Chondrocyte (in vitro differentiated cells): ENCODE measurements around the gene POLD4. TPM values are rescaled to one million over a fixed set of nuclear protein-coding genes. Genes with fewer than 3 reads are reported as not detected.

ENCODE experiments used
- DNase-seq: peaks from one replicate; pipeline ENCODE4 v3.0.0; 2021; ENCODE audit warnings: mixed read lengths, low spot score
- H3K27ac Mint-ChIP-seq: one replicate; pipeline ENCODE4 v1.8.0; 2021; ENCODE audit warnings: mild to moderate bottlenecking, moderate library complexity, mixed read lengths; ENCODE audit not compliant: unreplicated experiment
- H3K27me3 Mint-ChIP-seq: 2 replicates; pipeline ENCODE4 v1.8.0; 2021; ENCODE audit warnings: low read depth, mixed read lengths
- H3K36me3 Mint-ChIP-seq: 2 replicates; pipeline ENCODE4 v1.8.0; 2021; ENCODE audit warnings: low read depth, mixed read lengths
- H3K4me1 Mint-ChIP-seq: 2 replicates; pipeline ENCODE4 v1.8.0; 2021; ENCODE audit warnings: low read depth, mild to moderate bottlenecking, mixed read lengths
- H3K4me3 Mint-ChIP-seq: one replicate; pipeline ENCODE4 v1.8.0; 2021; ENCODE audit warnings: mild to moderate bottlenecking, moderate library complexity, mixed read lengths; ENCODE audit not compliant: unreplicated experiment
- H3K9me3 Mint-ChIP-seq: 2 replicates; pipeline ENCODE4 v1.8.0; 2021; ENCODE audit warnings: low read depth, mixed read lengths
- total RNA-seq: library from RNA; stranded (reverse); gene quantifications from 3 replicates; pipeline ENCODE4 v1.2.1, GENCODE V29; 2021
- TF ChIP-seq, protein P1 (sequence below): fragments of 200-600 bp; sonication (generic); IDR thresholded peaks from 2 replicates; pipeline ENCODE4 v1.5.0; 2021; ENCODE audit warnings: antibody characterized with exemption, mild to moderate bottlenecking, moderate library complexity

POLD4 gene
- total RNA-seq, 1 donor from 2014 or later = 67.7 TPM

DNA sequence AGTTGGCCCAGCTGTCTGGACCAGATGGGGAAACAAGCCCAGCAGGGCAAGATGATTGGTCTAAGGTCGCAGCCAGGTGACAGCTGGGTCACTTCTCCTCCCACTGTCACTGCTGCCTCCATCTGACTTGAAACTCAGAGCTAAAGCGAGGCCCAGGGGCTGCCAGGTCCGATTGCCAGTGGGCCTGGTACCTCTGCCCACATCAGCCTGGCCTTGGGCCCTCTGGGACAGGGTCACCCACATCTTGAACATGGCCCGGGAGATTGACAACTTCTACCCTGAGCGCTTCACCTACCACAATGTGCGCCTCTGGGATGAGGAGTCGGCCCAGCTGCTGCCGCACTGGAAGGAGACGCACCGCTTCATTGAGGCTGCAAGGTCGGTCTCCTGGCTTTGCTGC is 44.2 kb downstream of the POLD4 start:
- peaks cover 11% of the 10 kb centered on the region for H3K4me1 Mint-ChIP-seq
- H3K27ac Mint-ChIP-seq = no peak overlapping the region
- TF ChIP-seq, protein P1, sequence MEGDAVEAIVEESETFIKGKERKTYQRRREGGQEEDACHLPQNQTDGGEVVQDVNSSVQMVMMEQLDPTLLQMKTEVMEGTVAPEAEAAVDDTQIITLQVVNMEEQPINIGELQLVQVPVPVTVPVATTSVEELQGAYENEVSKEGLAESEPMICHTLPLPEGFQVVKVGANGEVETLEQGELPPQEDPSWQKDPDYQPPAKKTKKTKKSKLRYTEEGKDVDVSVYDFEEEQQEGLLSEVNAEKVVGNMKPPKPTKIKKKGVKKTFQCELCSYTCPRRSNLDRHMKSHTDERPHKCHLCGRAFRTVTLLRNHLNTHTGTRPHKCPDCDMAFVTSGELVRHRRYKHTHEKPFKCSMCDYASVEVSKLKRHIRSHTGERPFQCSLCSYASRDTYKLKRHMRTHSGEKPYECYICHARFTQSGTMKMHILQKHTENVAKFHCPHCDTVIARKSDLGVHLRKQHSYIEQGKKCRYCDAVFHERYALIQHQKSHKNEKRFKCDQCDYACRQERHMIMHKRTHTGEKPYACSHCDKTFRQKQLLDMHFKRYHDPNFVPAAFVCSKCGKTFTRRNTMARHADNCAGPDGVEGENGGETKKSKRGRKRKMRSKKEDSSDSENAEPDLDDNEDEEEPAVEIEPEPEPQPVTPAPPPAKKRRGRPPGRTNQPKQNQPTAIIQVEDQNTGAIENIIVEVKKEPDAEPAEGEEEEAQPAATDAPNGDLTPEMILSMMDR = no peak
- no peaks in the 10 kb centered on the region for H3K27me3 Mint-ChIP-seq
- H3K4me3 Mint-ChIP-seq = no peak overlapping the region
- peaks cover 4% of the 10 kb centered on the region for H3K36me3 Mint-ChIP-seq
- peak; percentile 75 for DNase-seq
- H3K9me3 Mint-ChIP-seq = no peaks in the 10 kb centered on the region

DNA sequence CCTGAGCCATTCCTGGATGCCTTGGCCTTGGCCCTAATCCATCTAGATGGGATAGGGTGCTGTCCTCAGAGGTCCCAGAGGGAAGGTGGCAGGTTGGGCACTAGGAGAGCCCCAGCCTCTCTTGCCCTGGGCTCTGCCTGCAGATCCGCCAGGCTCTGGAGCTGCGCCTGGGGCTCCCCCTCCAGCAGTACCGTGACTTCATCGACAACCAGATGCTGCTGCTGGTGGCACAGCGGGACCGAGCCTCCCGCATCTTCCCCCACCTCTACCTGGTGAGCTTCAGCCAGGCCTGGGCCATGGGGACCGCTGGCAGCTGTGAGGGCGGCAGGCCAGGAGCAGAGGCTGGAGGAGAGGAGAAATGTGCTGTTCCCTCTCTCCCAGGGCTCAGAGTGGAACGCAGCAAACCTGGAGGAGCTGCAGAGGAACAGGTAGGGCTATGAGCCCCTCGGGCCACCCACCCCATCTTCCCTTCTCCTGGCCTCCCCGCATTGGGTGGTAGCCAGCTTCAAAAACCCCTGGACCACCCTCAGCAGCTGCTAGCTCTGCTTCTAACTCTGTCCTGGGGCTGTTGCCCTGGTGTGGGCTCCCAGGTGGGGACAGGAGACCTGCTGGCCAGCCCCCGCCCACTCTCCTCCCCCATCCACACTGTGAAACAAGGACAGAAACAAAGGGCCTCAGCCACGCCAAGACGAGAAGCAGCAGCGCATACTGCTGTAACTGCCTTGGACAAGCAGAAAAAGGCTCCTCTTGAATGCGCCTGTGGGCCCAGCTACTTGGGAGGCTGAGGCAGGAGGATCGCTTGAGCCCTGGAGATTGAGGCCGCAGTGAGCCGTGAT is 45.1 kb downstream of the POLD4 start:
- no peak overlapping the region for H3K4me3 Mint-ChIP-seq

DNA sequence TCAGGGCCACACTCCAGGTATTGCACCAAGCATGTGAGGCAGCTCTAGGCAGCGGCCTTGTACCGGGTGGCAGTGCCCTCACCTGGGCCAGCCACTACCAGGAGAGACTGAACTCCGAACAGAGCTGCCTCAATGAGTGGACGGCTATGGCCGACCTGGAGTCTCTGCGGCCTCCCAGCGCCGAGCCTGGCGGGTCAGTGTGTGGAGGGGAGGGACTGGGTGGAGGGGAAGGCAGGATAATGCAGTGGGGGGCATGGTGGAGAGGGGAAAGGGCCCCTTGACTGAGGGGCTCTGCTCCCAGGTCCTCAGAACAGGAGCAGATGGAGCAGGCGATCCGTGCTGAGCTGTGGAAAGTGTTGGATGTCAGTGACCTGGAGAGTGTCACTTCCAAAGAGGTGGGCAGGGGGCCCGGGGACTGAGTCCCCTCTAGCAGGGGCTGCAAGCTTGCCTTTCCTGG is 45.8 kb downstream of the POLD4 start:
- peaks cover 15% of the 10 kb centered on the region for H3K4me1 Mint-ChIP-seq
- no peak overlapping the region for H3K4me3 Mint-ChIP-seq
- H3K27me3 Mint-ChIP-seq = no peaks in the 10 kb centered on the region
- H3K27ac Mint-ChIP-seq = no peak overlapping the region
- TF ChIP-seq, protein P1 = no peak
- peak; percentile 88 for DNase-seq
- peaks cover 4% of the 10 kb centered on the region for H3K36me3 Mint-ChIP-seq
- no peaks in the 10 kb centered on the region for H3K9me3 Mint-ChIP-seq

More for the DNA sequence above, 45.1 kb downstream of the POLD4 start:
- H3K27ac Mint-ChIP-seq = no peak overlapping the region
- peaks cover 4% of the 10 kb centered on the region for H3K36me3 Mint-ChIP-seq
- no peaks in the 10 kb centered on the region for H3K9me3 Mint-ChIP-seq
- TF ChIP-seq, protein P1 = no peak
- DNase-seq = no peak
- H3K4me1 Mint-ChIP-seq = peaks cover 12% of the 10 kb centered on the region
- H3K27me3 Mint-ChIP-seq = no peaks in the 10 kb centered on the region

DNA sequence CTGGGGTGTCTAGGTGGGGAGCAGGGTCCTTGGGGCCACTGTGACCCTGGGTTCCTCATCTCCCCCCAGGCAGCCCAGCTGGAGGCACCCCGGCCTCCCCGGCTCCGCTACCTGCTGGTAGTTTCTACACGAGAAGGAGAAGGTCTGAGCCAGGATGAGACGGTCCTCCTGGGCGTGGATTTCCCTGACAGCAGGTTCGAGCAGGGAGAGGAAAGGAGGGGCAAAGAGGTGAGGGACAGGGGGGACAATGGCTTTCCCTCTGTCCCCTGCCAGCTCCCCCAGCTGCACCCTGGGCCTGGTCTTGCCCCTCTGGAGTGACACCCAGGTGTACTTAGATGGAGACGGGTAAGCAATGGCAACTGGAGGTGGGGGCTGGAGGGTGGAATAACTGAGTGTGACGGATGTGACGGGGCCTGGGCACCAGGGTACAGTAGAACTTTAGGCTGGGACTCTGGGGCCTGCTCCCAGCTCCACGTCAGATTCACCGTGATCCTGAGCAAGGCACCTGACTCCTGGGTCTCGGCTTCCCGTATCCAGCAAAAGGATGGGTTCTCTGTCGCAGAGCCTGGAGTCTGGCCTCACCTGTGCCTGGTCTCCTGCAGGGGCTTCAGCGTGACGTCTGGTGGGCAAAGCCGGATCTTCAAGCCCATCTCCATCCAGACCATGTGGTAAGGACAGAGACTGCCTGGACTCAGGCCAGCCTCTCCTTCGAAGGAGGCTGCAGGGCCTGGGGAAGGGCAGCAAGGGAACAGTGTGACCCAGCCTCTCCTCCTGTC is 46.4 kb downstream of the POLD4 start:
- Mint-ChIP-seq H3K9me3 (no peaks in the 10 kb centered on the region), H3K27me3 (no peaks in the 10 kb centered on the region), H3K4me1 (peaks cover 21% of the 10 kb centered on the region), H3K36me3 (peaks cover 4% of the 10 kb centered on the region), H3K4me3 (no peak overlapping the region), H3K27ac (no peak overlapping the region)
- TF ChIP-seq, protein P1 = no peak
- peak; percentile 85 for DNase-seq

DNA sequence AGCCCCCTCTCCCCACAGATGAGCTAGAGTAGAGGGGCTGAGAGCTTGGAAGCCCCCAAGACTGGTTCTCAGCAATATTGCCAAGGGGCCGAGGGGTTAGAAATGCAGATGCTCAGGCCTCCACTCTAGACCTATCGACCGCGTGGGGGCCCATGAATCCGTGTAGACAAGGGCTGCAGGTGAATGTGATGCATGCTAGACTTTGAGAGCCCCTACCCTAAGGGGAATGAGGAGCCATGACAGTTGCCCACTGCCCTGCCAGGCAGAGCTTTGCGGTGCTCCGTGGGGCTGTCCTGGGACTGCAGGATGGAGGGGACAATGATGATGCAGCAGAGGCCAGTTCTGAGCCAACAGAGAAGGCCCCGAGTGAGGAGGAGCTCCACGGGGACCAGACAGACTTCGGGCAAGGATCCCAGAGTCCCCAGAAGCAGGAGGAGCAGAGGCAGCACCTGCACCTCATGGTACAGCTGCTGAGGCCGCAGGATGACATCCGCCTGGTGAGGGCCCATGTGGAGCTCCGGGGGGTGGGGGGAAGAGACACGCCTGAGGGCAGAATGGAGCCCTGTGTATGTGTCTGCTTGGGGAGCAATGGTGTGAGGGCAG is 48.7 kb downstream of the POLD4 start:
- Mint-ChIP-seq H3K4me1 (peaks cover 21% of the 10 kb centered on the region), H3K27ac (no peak overlapping the region), H3K9me3 (no peaks in the 10 kb centered on the region), H3K27me3 (no peaks in the 10 kb centered on the region), H3K4me3 (peak overlapping the region; percentile 68), H3K36me3 (peaks cover 2% of the 10 kb centered on the region)
- DNase-seq = peak; percentile 75
- TF ChIP-seq, protein P1 = no peak
